NCI-H69 (cell line): ENCODE data around the gene PIEZO2.
"Not testable (repeated sequence)": the region's sequence is repeated elsewhere in the genome, so short reads cannot be mapped to it uniquely, and the experiment has no call there.

Experiments
- DNase-seq: peaks from one replicate; lab custom pipeline; 2025; lab: John Stamatoyannopoulos, UW

Gene PIEZO2

GRCh38 chr18:11148680-11149440 is 509 bp downstream of the PIEZO2 start:
- DNase-seq, result no peak

- no peak for DNase-seq
Measured at GRCh38 chr18:11147962-11148679, 1.2 kb downstream of the PIEZO2 start.

- no peak for DNase-seq
Measured at GRCh38 chr18:11147371-11147951, 1.9 kb downstream of the PIEZO2 start.

GRCh38 chr18:11146947-11147345 is 2.4 kb downstream of the PIEZO2 start:
- DNase-seq, result no peak

GRCh38 chr18:11146238-11146946 is 3.0 kb downstream of the PIEZO2 start:
- DNase-seq, result no peak

- no peak for DNase-seq
Measured at GRCh38 chr18:11145413-11146191, 3.8 kb downstream of the PIEZO2 start.

- DNase-seq, result no peak
Measured at GRCh38 chr18:11137400-11137799, 12.0 kb downstream of the PIEZO2 start.

GRCh38 chr18:11136241-11136640 is 13.1 kb downstream of the PIEZO2 start:
- DNase-seq, result no peak

GRCh38 chr18:11134940-11135339 is 14.4 kb downstream of the PIEZO2 start:
- no peak for DNase-seq

- DNase-seq, result not testable (repeated sequence)
Measured at GRCh38 chr18:11129059-11129458, 20.3 kb downstream of the PIEZO2 start.

GRCh38 chr18:11125492-11126315 is 23.7 kb downstream of the PIEZO2 start:
- no peak for DNase-seq

- DNase-seq, result no peak
Measured at GRCh38 chr18:11124054-11124453, 25.3 kb downstream of the PIEZO2 start.

GRCh38 chr18:11121443-11121849 is 27.9 kb downstream of the PIEZO2 start:
- DNase-seq, result no peak

- DNase-seq, result no peak
Measured at GRCh38 chr18:11119959-11120587, 29.3 kb downstream of the PIEZO2 start.

GRCh38 chr18:11119550-11119949 is 29.8 kb downstream of the PIEZO2 start:
- DNase-seq, result no peak

- no peak for DNase-seq
Measured at GRCh38 chr18:11118051-11118766, 31.2 kb downstream of the PIEZO2 start.

- no peak for DNase-seq
Measured at GRCh38 chr18:11115276-11115675, 34.1 kb downstream of the PIEZO2 start.

- no peak for DNase-seq
Measured at GRCh38 chr18:11114653-11115052, 34.7 kb downstream of the PIEZO2 start.

- no peak for DNase-seq
Measured at GRCh38 chr18:11113937-11114336, 35.4 kb downstream of the PIEZO2 start.
